ENCODE measurements around the gene NT5DC3. TPM values are rescaled to one million over a fixed set of nuclear protein-coding genes. Genes with fewer than 3 reads are reported as not detected.
"Not testable (repeated sequence)": the region's sequence is repeated elsewhere in the genome, so short reads cannot be mapped to it uniquely, and the experiment has no call there.

Gene NT5DC3
- total RNA-seq, 1 donor from 2014 or later, result 26.2 TPM

DNA sequence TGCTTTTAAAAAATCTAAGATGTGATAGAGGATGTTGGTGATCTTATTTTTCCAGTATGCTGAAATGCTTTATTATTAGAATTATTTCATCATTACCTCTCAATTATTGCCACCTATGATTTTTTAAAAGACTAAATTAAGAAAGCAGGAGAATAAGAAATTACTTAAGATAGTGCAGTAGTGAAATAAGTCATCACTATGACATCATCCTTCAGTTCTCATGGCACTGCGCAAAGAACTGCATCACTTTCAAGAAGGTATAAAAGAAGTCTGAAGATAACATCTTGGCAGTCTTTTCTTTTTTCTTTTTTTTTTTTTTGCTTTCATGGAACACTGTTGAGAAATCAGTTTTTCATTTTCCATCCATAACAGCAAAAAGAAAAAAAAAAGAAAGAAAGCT is 24.4 kb downstream of the NT5DC3 start:
- no peak for DNase-seq (ENCODE audit: low spot score)
- intact Hi-C loops (cut with DNase I), result no loop called here
- no peak for ATAC-seq

DNA sequence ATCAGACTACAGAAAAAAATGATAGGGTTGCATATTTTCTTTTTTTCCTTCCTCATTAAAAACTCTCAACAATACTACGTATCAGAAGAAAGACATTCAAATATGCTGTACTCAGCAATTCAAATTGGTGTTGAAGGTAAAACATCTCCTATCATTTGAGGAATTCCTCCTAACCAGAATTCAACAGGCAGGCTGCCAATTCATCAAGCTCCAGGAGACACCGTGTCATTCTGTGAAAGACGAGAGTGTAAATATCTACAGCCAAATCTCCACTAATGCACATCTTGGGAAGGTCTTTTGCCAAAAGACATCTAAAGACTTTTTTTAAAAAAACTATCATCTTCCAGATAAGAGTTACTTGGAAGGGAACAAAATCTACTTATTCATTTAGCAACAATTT is 26.6 kb downstream of the NT5DC3 start:
- intact Hi-C loops (cut with DNase I), result no loop called here
- DNase-seq (ENCODE audit: low spot score), result no peak
- ATAC-seq, result no peak

DNA sequence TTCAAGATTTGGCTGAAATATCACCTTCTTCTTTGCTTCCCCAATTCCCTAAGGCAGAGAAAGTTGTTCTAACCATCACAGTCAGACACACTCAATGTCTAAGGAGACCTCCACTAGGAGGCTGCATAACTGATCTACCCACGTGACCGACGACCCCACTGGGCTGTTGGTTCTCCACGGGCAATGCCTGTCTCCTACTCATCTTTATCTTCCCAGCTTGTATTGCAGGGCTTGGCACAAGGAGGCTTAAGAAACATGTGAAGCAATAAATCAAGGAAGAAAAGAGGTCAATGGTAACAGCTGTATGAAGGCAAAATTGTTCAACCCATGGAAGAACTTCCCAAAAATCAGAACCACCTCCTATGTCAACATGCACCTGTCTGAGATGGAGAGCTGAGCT is 27.1 kb downstream of the NT5DC3 start:
- intact Hi-C loops (cut with DNase I), result no loop called here
- no peak for ATAC-seq

DNA sequence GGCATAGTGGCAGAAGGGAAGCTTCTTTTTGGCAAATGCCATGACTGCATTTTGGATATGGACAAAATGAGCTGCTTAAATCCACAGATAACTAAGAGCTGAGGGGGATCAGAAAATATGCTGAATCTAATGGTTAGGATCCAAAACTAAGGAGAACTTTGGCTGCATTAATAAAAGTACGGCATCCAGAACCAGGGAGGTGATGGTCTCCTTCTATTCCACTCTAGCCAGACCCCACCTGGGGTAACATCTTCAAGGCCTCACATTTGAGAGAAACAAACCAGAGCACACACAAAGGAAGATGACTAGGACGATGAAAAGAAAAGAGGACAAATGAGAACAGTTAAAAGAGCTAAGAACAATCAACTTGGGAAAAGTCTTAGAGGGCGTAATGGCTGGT is 27.6 kb downstream of the NT5DC3 start:
- intact Hi-C loops (cut with DNase I), result no loop called here
- ATAC-seq (no peak), DNase-seq (ENCODE audit: low spot score) (no peak)

More for the DNA sequence above, 27.1 kb downstream of the NT5DC3 start:
- DNase-seq (ENCODE audit: low spot score), result no peak

DNA sequence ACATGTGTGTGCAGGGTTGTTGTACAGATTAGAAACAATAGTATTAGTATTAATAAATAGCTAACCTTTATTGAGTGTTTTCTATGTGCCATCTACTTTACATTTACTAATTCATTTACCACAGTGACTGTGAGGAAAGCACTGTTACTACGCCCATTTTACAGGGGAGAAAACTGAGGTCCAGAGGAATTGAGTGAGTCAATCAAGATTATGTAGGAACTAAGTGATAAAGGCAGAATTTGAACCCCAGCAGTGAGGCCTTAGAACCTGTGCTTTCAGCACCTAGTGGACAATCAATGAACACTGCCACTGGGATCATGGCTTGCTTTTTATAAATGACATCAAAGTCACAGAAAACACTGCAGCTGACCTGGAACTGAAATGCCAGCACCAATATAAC is 28.2 kb downstream of the NT5DC3 start:
- no peak for ATAC-seq
- DNase-seq (ENCODE audit: low spot score), result no peak
- intact Hi-C loops (cut with DNase I), result no loop called here

GRCh38 chr12:103811791-103812190 is 29.2 kb downstream of the NT5DC3 start:
- ATAC-seq, result no peak
- no peak for DNase-seq (ENCODE audit: low spot score)
- intact Hi-C loops (cut with DNase I), result no loop called here

DNA sequence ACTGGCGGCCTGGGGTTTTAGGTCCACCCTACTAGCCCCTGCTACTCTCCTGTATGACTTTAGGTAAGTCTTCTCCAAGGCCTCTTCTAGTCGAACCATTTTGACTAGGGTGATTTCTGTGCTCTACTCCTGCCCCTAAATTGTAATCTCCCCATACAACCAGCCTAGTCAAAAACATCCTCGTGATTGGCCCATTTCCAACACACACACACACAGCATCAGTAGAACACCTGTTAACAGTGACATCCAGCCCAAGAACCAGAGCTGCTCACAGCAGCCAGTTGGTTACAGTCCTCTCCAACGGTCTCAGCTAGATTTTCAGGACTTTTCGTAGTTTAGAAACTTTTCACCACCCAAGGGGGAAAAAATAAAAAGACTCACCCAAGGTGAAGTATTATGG is 30.9 kb downstream of the NT5DC3 start:
- ATAC-seq, result no peak
- intact Hi-C loops (cut with DNase I), result no loop called here
- DNase-seq (ENCODE audit: low spot score), result no peak

DNA sequence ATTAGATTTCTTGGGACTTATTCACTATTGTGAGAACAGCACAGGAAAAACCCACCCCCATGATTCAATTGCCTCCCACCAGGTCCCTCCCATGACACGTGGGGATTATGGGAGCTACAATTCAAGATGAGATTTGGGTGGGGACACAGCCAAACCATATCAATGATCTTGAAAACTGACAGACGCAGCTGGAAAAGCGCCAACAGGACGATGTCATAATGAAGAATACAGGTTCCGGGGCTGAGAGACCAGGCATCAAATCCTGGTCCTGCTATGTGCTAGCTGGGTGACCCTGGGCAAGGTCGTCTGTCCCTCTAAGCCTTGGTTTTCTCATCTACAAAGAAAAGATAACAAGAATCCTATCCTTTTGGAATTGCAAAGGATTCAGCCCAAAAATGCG is 31.4 kb downstream of the NT5DC3 start:
- intact Hi-C loops (cut with DNase I); DNase-seq (ENCODE audit: low spot score); ATAC-seq: not testable (repeated sequence)

DNA sequence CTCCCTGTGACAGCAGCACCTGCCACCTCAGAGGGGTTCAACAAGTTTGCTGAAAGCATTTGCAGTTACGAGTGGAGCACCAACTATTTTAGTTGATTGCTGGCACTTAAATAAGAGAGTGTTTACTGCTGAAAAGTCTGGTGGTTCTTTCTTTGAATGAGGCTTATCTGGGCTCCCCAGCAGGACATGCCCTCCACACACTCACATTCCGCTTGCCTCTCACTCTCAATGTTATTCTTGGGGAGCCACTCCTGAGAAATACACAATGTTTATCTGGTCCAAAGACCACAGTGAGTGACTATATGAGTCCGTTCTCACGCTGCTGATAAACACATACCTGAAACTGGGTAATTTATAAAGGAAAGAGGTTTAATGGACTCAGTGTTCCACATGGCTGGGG is 31.9 kb downstream of the NT5DC3 start:
- no peak for ATAC-seq
- intact Hi-C loops (cut with DNase I), result no loop called here

GRCh38 chr12:103808239-103808880 is 32.7 kb downstream of the NT5DC3 start:
- intact Hi-C loops (cut with DNase I), result no loop called here
- ATAC-seq (no peak), DNase-seq (ENCODE audit: low spot score) (no peak)

More for the DNA sequence above, 31.9 kb downstream of the NT5DC3 start:
- no peak for DNase-seq (ENCODE audit: low spot score)

- no peak for ATAC-seq
Observed at GRCh38 chr12:103807561-103808238, 33.3 kb downstream of the NT5DC3 start.

GRCh38 chr12:103806803-103807202 is 34.2 kb downstream of the NT5DC3 start:
- DNase-seq (ENCODE audit: low spot score) (no peak), ATAC-seq (peak; percentile 21)
- intact Hi-C loops (cut with DNase I), result no loop called here

More at GRCh38 chr12:103807561-103808238, 33.3 kb downstream of the NT5DC3 start:
- DNase-seq (ENCODE audit: low spot score), result no peak
- intact Hi-C loops (cut with DNase I), result no loop called here

DNA sequence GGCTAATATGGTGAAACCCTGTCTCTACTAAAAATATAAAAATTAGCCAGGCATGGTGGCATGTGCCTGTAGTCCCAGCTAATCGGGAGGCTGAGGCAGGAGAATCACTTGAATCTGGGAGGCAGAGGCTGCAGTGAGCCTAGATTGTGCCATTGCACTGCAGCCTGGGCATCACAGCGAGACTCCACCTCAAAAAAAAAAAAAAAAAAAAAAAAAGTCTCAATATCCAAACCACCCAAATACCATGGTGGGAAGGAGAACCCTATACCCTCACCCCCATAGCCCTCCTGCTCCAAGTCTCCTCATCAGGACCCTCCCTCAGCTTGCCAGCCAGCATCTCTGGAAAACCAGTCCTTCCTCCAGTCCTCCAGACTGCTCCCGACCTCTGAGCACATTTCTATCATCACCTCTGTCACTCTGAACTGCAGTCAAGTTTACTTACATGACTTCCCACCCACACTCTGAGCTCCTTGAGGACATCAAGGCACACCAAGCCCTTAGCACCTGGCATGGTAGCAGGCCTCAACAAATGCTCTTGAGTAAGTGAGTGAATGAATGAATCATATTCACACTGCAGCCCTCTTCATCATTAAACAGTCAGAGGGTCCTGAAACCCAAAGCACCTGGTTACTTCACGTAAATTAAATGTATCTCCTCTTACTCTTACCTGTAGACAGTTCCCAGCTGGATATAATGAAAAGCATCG is 35.2 kb downstream of the NT5DC3 start:
- no peak for DNase-seq (ENCODE audit: low spot score)

DNA sequence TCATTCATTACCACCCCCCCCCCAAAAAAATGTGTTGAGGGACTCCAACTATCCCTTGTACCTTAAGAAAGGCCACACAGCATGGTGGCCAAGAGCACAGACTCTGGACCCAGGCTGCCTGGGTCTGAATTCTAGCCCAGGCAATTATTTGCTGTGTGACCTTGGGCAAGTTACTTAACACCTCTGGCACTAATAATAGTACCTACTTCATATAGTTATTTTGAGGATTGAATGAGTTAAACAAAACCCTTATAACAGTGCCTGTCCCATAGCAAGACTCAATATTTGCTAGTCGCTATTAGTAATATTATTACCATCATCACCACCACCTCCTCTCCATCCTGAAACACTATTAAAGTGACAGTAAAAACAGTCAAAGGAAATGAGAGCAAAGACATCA is 37.2 kb downstream of the NT5DC3 start:
- intact Hi-C loops (cut with DNase I), result no loop called here
- DNase-seq (ENCODE audit: low spot score) (no peak), ATAC-seq (no peak)

More for the DNA sequence above, 35.2 kb downstream of the NT5DC3 start:
- ATAC-seq, result no peak
- intact Hi-C loops (cut with DNase I), result no loop called here

DNA sequence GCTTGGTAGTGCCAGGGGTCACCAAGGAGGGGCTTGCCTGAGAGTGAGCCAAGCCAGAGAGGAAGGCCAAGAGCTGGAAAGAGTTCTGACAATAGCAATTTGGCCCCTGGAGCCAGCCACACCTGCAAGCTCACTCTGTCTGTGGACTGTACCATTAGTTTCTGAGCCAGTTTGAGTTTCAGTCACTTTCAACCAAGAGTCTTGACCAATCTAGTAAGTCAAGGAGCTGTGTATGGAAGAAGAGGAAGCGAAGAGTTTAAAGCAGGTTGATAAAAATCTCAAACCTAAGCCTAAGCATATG is 38.5 kb downstream of the NT5DC3 start:
- ATAC-seq (no peak), DNase-seq (ENCODE audit: low spot score) (no peak)
- intact Hi-C loops (cut with DNase I), result no loop called here

- intact Hi-C loops (cut with DNase I), result no loop called here
- DNase-seq (ENCODE audit: low spot score) (no peak), ATAC-seq (peak; percentile 57)
Observed at GRCh38 chr12:103801709-103802585, 39.1 kb downstream of the NT5DC3 start.

DNA sequence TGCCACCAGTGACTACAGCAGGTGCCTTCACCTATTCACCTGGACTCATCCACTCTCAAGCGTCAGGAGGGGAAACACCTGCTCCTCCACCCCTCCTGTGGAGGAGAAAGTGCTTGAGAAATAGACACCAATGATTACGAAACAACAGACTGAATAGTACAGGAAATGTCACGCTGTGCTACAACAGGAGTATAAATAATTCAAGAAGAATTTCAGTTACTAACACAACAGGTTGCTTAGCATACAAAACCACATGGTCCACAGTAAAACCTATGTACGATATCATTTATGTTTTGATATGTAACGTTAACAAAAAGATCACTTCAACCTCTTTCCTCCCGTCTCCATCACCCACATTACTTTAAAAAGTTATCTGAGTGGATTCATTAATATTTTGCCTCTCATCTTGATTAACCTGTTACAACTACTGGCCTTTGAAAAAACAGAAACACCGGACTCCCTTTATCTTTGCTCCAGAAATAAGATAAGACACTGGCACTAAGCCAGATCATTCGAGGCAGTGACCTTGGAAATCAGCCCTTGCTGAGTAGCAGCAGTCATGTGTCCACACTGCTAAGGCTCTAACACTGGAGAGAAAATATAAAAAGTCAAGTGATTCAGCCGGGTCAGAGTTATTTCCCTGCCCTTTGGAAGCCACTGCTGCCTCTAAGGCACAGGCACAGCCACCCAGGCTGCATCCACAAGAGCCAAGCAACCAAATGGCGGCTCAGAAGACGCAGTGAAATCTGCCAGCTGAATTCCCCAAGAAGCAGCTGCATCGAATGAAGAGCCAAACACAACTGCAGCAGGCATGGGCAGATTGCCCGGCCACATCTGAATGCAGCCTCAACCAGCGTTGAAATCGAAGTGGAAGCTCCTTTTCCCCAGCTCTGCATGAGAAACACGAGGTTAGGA is 40.9 kb downstream of the NT5DC3 start:
- peak; percentile 70 for DNase-seq (ENCODE audit: low spot score)
- intact Hi-C loops (cut with DNase I), result no loop called here
- ATAC-seq, result peak; percentile 84

DNA sequence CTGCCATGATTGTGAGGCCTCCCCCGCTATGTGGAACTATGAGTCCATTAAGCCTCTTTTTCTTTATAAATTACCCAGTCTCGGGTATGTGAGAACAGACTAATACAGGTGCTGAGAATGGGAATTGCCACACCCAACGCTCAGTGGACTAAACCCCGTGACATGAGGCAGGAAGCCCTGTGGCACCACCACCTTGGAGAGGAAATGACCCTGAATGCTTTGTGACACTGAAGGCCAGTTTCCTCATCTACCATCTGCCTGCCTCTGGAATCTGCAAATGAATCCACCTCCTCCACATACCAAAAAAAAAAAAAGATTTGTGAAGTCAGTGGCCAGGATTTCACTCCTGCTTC is 41.6 kb downstream of the NT5DC3 start:
- no peak for DNase-seq (ENCODE audit: low spot score)
- ATAC-seq, result no peak

DNA sequence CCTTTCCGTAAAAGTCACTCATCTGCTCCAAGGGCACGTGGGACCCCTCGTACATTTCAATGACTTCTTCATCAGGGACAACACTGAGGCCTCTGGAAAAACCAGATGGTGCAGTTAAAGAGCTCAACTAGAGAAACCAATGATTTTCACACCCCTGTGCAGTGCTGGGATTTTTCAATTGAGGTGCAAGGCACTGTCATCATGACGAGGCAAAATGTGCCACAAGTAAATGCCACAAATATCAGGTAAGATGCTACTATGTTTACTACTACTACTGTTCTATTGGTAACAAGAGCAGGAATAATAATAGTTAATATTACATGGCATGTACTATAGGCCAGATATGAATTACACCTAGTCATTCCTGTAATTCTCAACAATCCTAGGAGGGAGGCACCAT is 42.4 kb downstream of the NT5DC3 start:
- DNase-seq (ENCODE audit: low spot score), result no peak
- no peak for ATAC-seq
- intact Hi-C loops (cut with DNase I), result no loop called here

More for the DNA sequence above, 41.6 kb downstream of the NT5DC3 start:
- intact Hi-C loops (cut with DNase I), result no loop called here
